Right kidney (tissue), 1 donor: ENCODE measurements around the gene DPP4.
"Not testable (repeated sequence)": the region's sequence is repeated elsewhere in the genome, so short reads cannot be mapped to it uniquely, and the experiment has no call there.

Source experiments
- DNase-seq: peaks from one replicate; pipeline ENCODE4 v3.0.0-alpha.2; 2016

DPP4 gene

GRCh38 chr2:161990036-161990435 lies 84.0 kb downstream of the DPP4 start:
- DNase-seq = no peak

GRCh38 chr2:161988589-161988988 lies 85.4 kb downstream of the DPP4 start:
- no peak for DNase-seq

- DNase-seq = no peak
Observed at GRCh38 chr2:161987311-161987710, 86.7 kb downstream of the DPP4 start.

- no peak for DNase-seq
Observed at GRCh38 chr2:161983866-161984265, 90.1 kb downstream of the DPP4 start.

GRCh38 chr2:161983331-161983651 lies 90.7 kb downstream of the DPP4 start:
- no peak for DNase-seq

GRCh38 chr2:161982548-161983330 lies 91.3 kb downstream of the DPP4 start:
- DNase-seq = no peak

GRCh38 chr2:161981679-161982250 lies 92.2 kb downstream of the DPP4 start:
- no peak for DNase-seq

- DNase-seq = no peak
Observed at GRCh38 chr2:161980976-161981375, 93.0 kb downstream of the DPP4 start.

- no peak for DNase-seq
Observed at GRCh38 chr2:161979490-161979889, 94.5 kb downstream of the DPP4 start.

- DNase-seq = not testable (repeated sequence)
Observed at GRCh38 chr2:161977926-161978325, 96.1 kb downstream of the DPP4 start.

GRCh38 chr2:161976917-161977316 lies 97.1 kb downstream of the DPP4 start:
- DNase-seq = no peak

GRCh38 chr2:161976295-161976694 lies 97.7 kb downstream of the DPP4 start:
- DNase-seq = no peak

GRCh38 chr2:161975813-161976160 lies 98.2 kb downstream of the DPP4 start:
- DNase-seq = no peak

- no peak for DNase-seq
Observed at GRCh38 chr2:161975062-161975812, 98.8 kb downstream of the DPP4 start.

GRCh38 chr2:161974461-161974860 lies 99.6 kb downstream of the DPP4 start:
- no peak for DNase-seq

- no peak for DNase-seq
Observed at GRCh38 chr2:161972866-161973265, 101.1 kb downstream of the DPP4 start.

- DNase-seq = no peak
Observed at GRCh38 chr2:161972232-161972631, 101.8 kb downstream of the DPP4 start.

GRCh38 chr2:161971551-161971950 lies 102.5 kb downstream of the DPP4 start:
- DNase-seq = no peak

GRCh38 chr2:161969159-161969558 lies 104.9 kb downstream of the DPP4 start:
- DNase-seq = no peak

GRCh38 chr2:161965994-161966393 lies 108.0 kb downstream of the DPP4 start:
- DNase-seq = no peak

- no peak for DNase-seq
Observed at GRCh38 chr2:161964160-161964559, 109.9 kb downstream of the DPP4 start.

GRCh38 chr2:161962160-161962559 lies 111.9 kb downstream of the DPP4 start:
- no peak for DNase-seq

GRCh38 chr2:161961061-161961460 lies 113.0 kb downstream of the DPP4 start:
- no peak for DNase-seq

- no peak for DNase-seq
Observed at GRCh38 chr2:161956738-161957137, 117.3 kb downstream of the DPP4 start.
